IMR-90 (cell line): ENCODE data around the gene CD320. TPM values are rescaled to one million over a fixed set of nuclear protein-coding genes. Genes with fewer than 3 reads are reported as not detected.

Experiments
- ATAC-seq: fragments of 200-7000 bp; cut with Tn5 transposase; 2 replicates; pipeline ENCODE4 v1.9.1; 2020; ENCODE audit warnings: low read depth, mild to moderate bottlenecking, moderate library complexity
- BruUV-seq: library from RNA; stranded (reverse); fragments of 400-500 nt; replicated peaks from 2 replicates; lab custom pipeline; 2021; lab: Mats Ljungman, UMichigan
- CTCF ChIA-PET: fragments of 300-600 bp; formaldehyde crosslinking; extraction: SDS; loops from one replicate; lab custom pipeline; 2021; ENCODE audit warnings: antibody characterized with exemption; lab: Yijun Ruan, JAX
- POLR2A ChIA-PET: fragments of 300-600 bp; sonication (Branson Sonifier 250); formaldehyde crosslinking; loops from one replicate; lab custom pipeline; 2022; ENCODE audit warnings: antibody characterized with exemption; ENCODE audit not compliant: unreplicated experiment; lab: Charles Lee
- DNase-seq: peaks from one replicate; pipeline ENCODE4 v3.0.0; 2013
- H2AFZ ChIP-seq: replicated peaks from 2 replicates; pipeline ENCODE3; 2013; ENCODE audit warnings: low read length, mild to moderate bottlenecking; ENCODE audit not compliant: poor library complexity
- H2AK5ac ChIP-seq: 2 replicates; pipeline ENCODE4 v1.6.1; 2013; ENCODE audit warnings: low read depth, low read length, inconsistent platforms
- H2AK9ac ChIP-seq: replicated peaks from 2 replicates; pipeline ENCODE3; 2013; ENCODE audit warnings: mild to moderate bottlenecking, low read depth, low read length, moderate library complexity; ENCODE audit not compliant: poor library complexity
- H2BK120ac ChIP-seq: 2 replicates; pipeline ENCODE4 v1.6.1; 2013; ENCODE audit warnings: low read depth, low read length, inconsistent platforms
- H2BK15ac ChIP-seq: 3 replicates; pipeline ENCODE4 v1.6.1; 2013; ENCODE audit warnings: low read depth, low read length, inconsistent platforms
- H2BK20ac ChIP-seq: 2 replicates; pipeline ENCODE4 v1.6.1; 2013; ENCODE audit warnings: low read depth, mild to moderate bottlenecking, inconsistent platforms, low read length, moderate library complexity
- H2BK5ac ChIP-seq: 2 replicates; pipeline ENCODE4 v1.6.1; 2013; ENCODE audit warnings: mild to moderate bottlenecking, low read depth, low read length, inconsistent platforms; ENCODE audit not compliant: poor library complexity, severe bottlenecking
- H3K14ac ChIP-seq: replicated peaks from 2 replicates; pipeline ENCODE4 v1.6.1; 2013; ENCODE audit warnings: low read depth, low read length, inconsistent platforms
- H3K18ac ChIP-seq: 2 replicates; pipeline ENCODE4 v1.6.1; 2013; ENCODE audit warnings: low read depth, low read length, control low read depth
- H3K23ac ChIP-seq: 2 replicates; pipeline ENCODE4 v1.6.1; 2013; ENCODE audit warnings: low read depth, low read length, inconsistent platforms
- H3K27ac ChIP-seq: 2 replicates; pipeline ENCODE4 v1.5.1; 2013; ENCODE audit warnings: mild to moderate bottlenecking, control low read depth, low read length; ENCODE audit not compliant: insufficient read depth
- H3K27me3 ChIP-seq: 2 replicates; pipeline ENCODE4 v1.6.1; 2013; ENCODE audit warnings: low read length; ENCODE audit not compliant: control insufficient read depth, insufficient read depth
- H3K36me3 ChIP-seq: 2 replicates; pipeline ENCODE4 v1.6.1; 2013; ENCODE audit warnings: low read length, mixed read lengths; ENCODE audit not compliant: control insufficient read depth, insufficient read depth
- H3K4ac ChIP-seq: 2 replicates; pipeline ENCODE4 v1.6.1; 2013; ENCODE audit warnings: low read depth, low read length, inconsistent platforms
- H3K4me1 ChIP-seq: 2 replicates; pipeline ENCODE4 v1.6.1; 2013; ENCODE audit warnings: low read length, mixed read lengths; ENCODE audit not compliant: control insufficient read depth, insufficient read depth
- H3K4me2 ChIP-seq: 2 replicates; pipeline ENCODE4 v1.6.1; 2013; ENCODE audit warnings: low read depth, mild to moderate bottlenecking, control low read depth, low read length, moderate library complexity
- H3K4me3 ChIP-seq: 2 replicates; pipeline ENCODE4 v1.5.1; 2013; ENCODE audit warnings: low read depth, mild to moderate bottlenecking, control low read depth, low read length, moderate library complexity; ENCODE audit not compliant: insufficient read depth
- H3K56ac ChIP-seq: 2 replicates; pipeline ENCODE4 v1.6.1; 2013; ENCODE audit warnings: low read length, inconsistent platforms; ENCODE audit not compliant: insufficient read depth; ENCODE audit errors: extremely low read depth
- H3K79me1 ChIP-seq, 2 experiments: 2 replicates each; pipeline ENCODE4 v1.6.1; 2013; ENCODE audit warnings: low read length in 2 of 2, inconsistent platforms in 1 of 2, low read depth in 1 of 2
- H3K9ac ChIP-seq: 2 replicates; pipeline ENCODE4 v1.6.1; 2013; ENCODE audit warnings: low read depth, low read length, control low read depth
- H3K9me1 ChIP-seq: 2 replicates; pipeline ENCODE4 v1.6.1; 2013; ENCODE audit warnings: low read length, inconsistent platforms; ENCODE audit not compliant: insufficient read depth
- H3K9me3 ChIP-seq: 2 replicates; pipeline ENCODE4 v1.6.1; 2013; ENCODE audit warnings: low read length; ENCODE audit not compliant: control insufficient read depth, insufficient read depth
- H4K20me1 ChIP-seq: 2 replicates; pipeline ENCODE4 v1.6.1; 2013; ENCODE audit warnings: low read length, inconsistent platforms; ENCODE audit not compliant: insufficient read depth
- H4K5ac ChIP-seq: 2 replicates; pipeline ENCODE4 v1.6.1; 2013; ENCODE audit warnings: mild to moderate bottlenecking, low read depth, low read length, control low read depth
- H4K8ac ChIP-seq, 2 experiments: 2 replicates each; pipeline ENCODE4 v1.6.1; 2013; ENCODE audit warnings: low read depth in 2 of 2, low read length in 2 of 2, control low read depth in 1 of 2, inconsistent platforms in 1 of 2
- H4K91ac ChIP-seq: 2 replicates; pipeline ENCODE4 v1.6.1; 2013; ENCODE audit warnings: low read depth, low read length, inconsistent platforms; ENCODE audit not compliant: insufficient read depth
- BHLHE40 ChIP-seq: fragments of 150-350 bp; IDR thresholded peaks from 2 replicates; pipeline ENCODE4 v1.6.1; 2016; ENCODE audit warnings: mild to moderate bottlenecking, low read depth, low read length
- CEBPB ChIP-seq: IDR thresholded peaks from 2 replicates; pipeline ENCODE4 v1.6.1; 2012; ENCODE audit warnings: low read depth, low read length, improper control_type of control experiment
- CHD1 ChIP-seq: IDR thresholded peaks from 2 replicates; pipeline ENCODE4 v1.6.1; 2012; ENCODE audit warnings: low read depth, low read length, improper control_type of control experiment
- FOS ChIP-seq: fragments of 150-350 bp; IDR thresholded peaks from 2 replicates; pipeline ENCODE4 v1.6.1; 2016; ENCODE audit warnings: low read depth, low read length
- MAFK ChIP-seq: IDR thresholded peaks from 2 replicates; pipeline ENCODE4 v1.6.1; 2012; ENCODE audit warnings: low read depth, low read length, improper control_type of control experiment
- MAZ ChIP-seq: IDR thresholded peaks from 2 replicates; pipeline ENCODE4 v1.6.1; 2012; ENCODE audit warnings: low read depth, mild to moderate bottlenecking, low read length, improper control_type of control experiment, moderate library complexity, borderline replicate concordance
- MXI1 ChIP-seq: IDR thresholded peaks from 2 replicates; pipeline ENCODE4 v1.6.1; 2012; ENCODE audit warnings: low read depth, mild to moderate bottlenecking, low read length, moderate library complexity, borderline replicate concordance
- NFE2L2 ChIP-seq: fragments of 150-350 bp; IDR thresholded peaks from 2 replicates; pipeline ENCODE4 v1.6.1; 2016; ENCODE audit warnings: low read depth, mild to moderate bottlenecking, low read length
- RAD21 ChIP-seq: IDR thresholded peaks from 2 replicates; pipeline ENCODE4 v1.6.1; 2012; ENCODE audit warnings: low read length, improper control_type of control experiment
- RCOR1 ChIP-seq: IDR thresholded peaks from 2 replicates; pipeline ENCODE4 v1.6.1; 2012; ENCODE audit warnings: mild to moderate bottlenecking, low read length, improper control_type of control experiment; ENCODE audit not compliant: insufficient replicate concordance
- RFX5 ChIP-seq: IDR thresholded peaks from 2 replicates; pipeline ENCODE4 v1.8.0; 2012; ENCODE audit warnings: low read depth, mild to moderate bottlenecking, low read length, moderate library complexity
- SMC3 ChIP-seq: fragments of 150-350 bp; IDR thresholded peaks from 2 replicates; pipeline ENCODE4 v1.6.1; 2016; ENCODE audit warnings: low read depth, mild to moderate bottlenecking, antibody characterized with exemption, low read length, moderate library complexity
- WGBS, 2 experiments: methylation state at CpG; one replicate each; pipeline versions ENCODE4 v1.1.5 to v1.1.7; 2013; ENCODE audit warnings: missing lambda C conversion rate in 2 of 2; ENCODE audit not compliant: insufficient read length in 1 of 2; ENCODE audit errors: extremely low coverage in 2 of 2; 5-methylcytosine and 5-hydroxymethylcytosine counted together
- dilution Hi-C: fragments of 300-500 bp; cut with HindIII; formaldehyde crosslinking; loops from one replicate; pipeline ENCODE4 v1.14.3; 2018; ENCODE audit warnings: low sequenced_read_pairs; ENCODE audit not compliant: unreplicated experiment
- in situ Hi-C: fragments of 300-500 bp; cut with MboI; formaldehyde crosslinking; loops from 3 replicates; pipeline ENCODE4 v1.14.3; 2019; ENCODE audit warnings: low sequenced_read_pairs, inconsistent platforms, mixed read lengths
- intact Hi-C: fragments of 100-400 bp; cut with micrococcal nuclease; formaldehyde crosslinking; loops from 2 replicates; pipeline ENCODE4 v1.10.0; 2022
- polyA plus RNA-seq, 3 experiments: library from polyadenylated mRNA; depleted of rRNA; stranded (reverse); fragments of >200 nt; gene quantifications; 2 replicates each; pipeline ENCODE4 v1.2.3, GENCODE V29; 2012; ENCODE audit warnings: low replicate concordance in 1 of 3
- total RNA-seq: library from RNA; depleted of rRNA; stranded (reverse); fragments of >200 nt; gene quantifications from 2 replicates; pipeline ENCODE4 v1.2.3, GENCODE V29; 2012
- TF ChIP-seq, protein P1 (sequence below): conservative IDR thresholded peaks from 2 replicates; pipeline ENCODE4 v1.5.1; 2012; ENCODE audit warnings: mild to moderate bottlenecking, low read depth, low read length, improper control_type of control experiment
- TF ChIP-seq, protein P2 (sequence below): fragments of 150-350 bp; IDR thresholded peaks from 2 replicates; pipeline ENCODE4 v1.6.1; 2017; ENCODE audit warnings: mild to moderate bottlenecking, antibody characterized with exemption, low read length, low read depth
- TF ChIP-seq, protein P3 (sequence below): fragments of 150-350 bp; IDR thresholded peaks from 2 replicates; pipeline ENCODE4 v1.6.1; 2016; ENCODE audit warnings: low read depth, mild to moderate bottlenecking, low read length, moderate library complexity, borderline replicate concordance

CD320 gene
- total and polyA plus RNA-seq, 2 of the 4 experiments (the other 2 are of a cell fraction) = 13.3 to 78.5 TPM

DNA sequence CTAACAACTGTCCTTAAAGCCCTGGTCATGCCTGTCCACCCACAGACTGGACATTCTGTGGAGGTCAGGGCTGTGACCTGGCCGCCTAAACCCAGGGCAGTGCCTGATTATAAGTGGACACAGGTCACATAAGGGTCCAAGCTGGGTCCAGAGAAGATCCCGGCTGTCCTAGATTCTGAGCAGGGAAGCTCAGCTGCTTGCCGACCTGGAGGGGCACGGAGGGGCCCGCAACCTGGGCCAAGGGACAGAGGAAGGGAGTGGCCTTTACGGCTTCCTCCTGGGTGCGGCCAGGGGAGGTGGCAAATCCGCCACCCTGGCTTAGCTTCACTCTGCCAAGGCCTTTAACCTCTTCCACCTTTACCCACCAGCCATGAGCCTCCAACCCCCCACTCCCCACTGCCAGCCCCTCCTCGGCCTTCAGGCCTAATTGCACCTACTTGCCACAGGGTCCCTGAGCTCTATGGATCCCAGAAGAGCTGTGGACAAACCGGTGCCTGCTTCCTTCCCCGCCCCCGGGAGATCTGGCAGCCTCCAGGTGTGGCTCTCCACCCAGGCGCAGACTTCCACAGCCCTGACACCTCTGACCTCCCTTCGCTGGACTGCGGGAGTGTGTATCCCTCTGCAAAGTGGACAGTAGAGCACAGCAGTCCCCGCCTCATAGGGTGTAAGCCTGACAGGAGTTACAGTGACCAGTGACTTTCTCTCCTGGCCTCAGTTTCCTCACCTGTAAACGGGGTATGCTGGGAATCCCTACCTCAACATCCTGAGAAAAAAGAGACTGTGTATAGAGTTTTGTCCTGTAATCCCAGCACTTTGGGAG is 1.7 kb downstream of the CD320 start:
- Histone ChIP-seq H2BK20ac (no peak overlapping the region), H3K79me1 (peaks cover 6 to 22% of the 10 kb centered on the region in 2 experiments; a peak in 3 of 4 replicates), H3K27ac (no peak overlapping the region), H4K20me1 (no peaks in the 10 kb centered on the region), H2AK9ac (no peak overlapping the region), H3K56ac (no peak overlapping the region), H3K18ac (no peak overlapping the region), H3K4me1 (peaks cover 6% of the 10 kb centered on the region), H4K8ac (no peak overlapping the region), H3K9ac (no peak overlapping the region), H3K23ac (no peak overlapping the region), H3K9me1 (peaks cover 3% of the 10 kb centered on the region), H3K14ac (no peak overlapping the region), H2BK15ac (no peak overlapping the region), H2AK5ac (no peak overlapping the region), H3K9me3 (no peaks in the 10 kb centered on the region), H4K5ac (no peak overlapping the region), H2AFZ (no peak overlapping the region), H2BK5ac (no peak overlapping the region), H3K27me3 (no peaks in the 10 kb centered on the region), H3K4me2 (no peak overlapping the region), H2BK120ac (no peak overlapping the region), H4K91ac (no peak overlapping the region), H3K4me3 (no peak overlapping the region), H3K4ac (no peak overlapping the region), H3K36me3 (peaks cover 11% of the 10 kb centered on the region)
- no peak for ATAC-seq
- intact Hi-C loops (no loop called here), dilution Hi-C loops (no loop called here), in situ Hi-C loops (no loop called here)
- ChIA-PET CTCF (no interaction called here), POLR2A (no interaction called here)
- DNase-seq = no peak
- 81% methylated on average over 5 of the region's 17 CpGs; no CpG with 5 or more reads in 1 of the 2 experiments for WGBS, 2 experiments
- no TSS peak for BruUV-seq
- TF ChIP-seq SMC3 (no peak), RFX5 (no peak), NFE2L2 (no peak), CHD1 (no peak), MXI1 (no peak), MAZ (no peak), CEBPB (no peak), BHLHE40 (no peak), MAFK (no peak), FOS (no peak), RCOR1 (no peak), RAD21 (no peak)
- TF ChIP-seq, protein P1, sequence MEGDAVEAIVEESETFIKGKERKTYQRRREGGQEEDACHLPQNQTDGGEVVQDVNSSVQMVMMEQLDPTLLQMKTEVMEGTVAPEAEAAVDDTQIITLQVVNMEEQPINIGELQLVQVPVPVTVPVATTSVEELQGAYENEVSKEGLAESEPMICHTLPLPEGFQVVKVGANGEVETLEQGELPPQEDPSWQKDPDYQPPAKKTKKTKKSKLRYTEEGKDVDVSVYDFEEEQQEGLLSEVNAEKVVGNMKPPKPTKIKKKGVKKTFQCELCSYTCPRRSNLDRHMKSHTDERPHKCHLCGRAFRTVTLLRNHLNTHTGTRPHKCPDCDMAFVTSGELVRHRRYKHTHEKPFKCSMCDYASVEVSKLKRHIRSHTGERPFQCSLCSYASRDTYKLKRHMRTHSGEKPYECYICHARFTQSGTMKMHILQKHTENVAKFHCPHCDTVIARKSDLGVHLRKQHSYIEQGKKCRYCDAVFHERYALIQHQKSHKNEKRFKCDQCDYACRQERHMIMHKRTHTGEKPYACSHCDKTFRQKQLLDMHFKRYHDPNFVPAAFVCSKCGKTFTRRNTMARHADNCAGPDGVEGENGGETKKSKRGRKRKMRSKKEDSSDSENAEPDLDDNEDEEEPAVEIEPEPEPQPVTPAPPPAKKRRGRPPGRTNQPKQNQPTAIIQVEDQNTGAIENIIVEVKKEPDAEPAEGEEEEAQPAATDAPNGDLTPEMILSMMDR = no peak
- TF ChIP-seq, protein P2, sequence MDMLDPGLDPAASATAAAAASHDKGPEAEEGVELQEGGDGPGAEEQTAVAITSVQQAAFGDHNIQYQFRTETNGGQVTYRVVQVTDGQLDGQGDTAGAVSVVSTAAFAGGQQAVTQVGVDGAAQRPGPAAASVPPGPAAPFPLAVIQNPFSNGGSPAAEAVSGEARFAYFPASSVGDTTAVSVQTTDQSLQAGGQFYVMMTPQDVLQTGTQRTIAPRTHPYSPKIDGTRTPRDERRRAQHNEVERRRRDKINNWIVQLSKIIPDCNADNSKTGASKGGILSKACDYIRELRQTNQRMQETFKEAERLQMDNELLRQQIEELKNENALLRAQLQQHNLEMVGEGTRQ = no peak
- TF ChIP-seq, protein P3, sequence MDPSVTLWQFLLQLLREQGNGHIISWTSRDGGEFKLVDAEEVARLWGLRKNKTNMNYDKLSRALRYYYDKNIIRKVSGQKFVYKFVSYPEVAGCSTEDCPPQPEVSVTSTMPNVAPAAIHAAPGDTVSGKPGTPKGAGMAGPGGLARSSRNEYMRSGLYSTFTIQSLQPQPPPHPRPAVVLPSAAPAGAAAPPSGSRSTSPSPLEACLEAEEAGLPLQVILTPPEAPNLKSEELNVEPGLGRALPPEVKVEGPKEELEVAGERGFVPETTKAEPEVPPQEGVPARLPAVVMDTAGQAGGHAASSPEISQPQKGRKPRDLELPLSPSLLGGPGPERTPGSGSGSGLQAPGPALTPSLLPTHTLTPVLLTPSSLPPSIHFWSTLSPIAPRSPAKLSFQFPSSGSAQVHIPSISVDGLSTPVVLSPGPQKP = no peak
